ENCODE measurements around the gene MED23.

The MED23 gene

DNA sequence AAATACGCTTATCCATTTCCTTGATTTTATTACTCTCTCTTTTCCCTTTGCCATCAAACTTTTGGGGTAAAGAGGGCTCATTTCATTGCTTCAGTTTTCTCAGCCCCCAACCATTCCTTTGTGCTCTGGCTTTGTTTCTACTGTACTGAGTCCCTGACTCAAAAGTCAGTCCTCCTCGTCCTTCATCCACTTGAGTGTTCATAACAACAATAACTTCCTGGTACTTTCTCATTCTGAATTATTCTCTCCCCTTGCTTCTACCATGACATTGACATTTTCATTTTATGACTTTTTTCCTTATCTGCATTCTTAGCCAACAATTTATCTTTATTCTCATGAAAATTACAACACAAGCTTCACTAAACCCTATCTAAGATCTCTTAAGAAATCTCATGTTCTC lies 10.0 kb upstream of the MED23 start:
- no peak for DNase-seq

DNA sequence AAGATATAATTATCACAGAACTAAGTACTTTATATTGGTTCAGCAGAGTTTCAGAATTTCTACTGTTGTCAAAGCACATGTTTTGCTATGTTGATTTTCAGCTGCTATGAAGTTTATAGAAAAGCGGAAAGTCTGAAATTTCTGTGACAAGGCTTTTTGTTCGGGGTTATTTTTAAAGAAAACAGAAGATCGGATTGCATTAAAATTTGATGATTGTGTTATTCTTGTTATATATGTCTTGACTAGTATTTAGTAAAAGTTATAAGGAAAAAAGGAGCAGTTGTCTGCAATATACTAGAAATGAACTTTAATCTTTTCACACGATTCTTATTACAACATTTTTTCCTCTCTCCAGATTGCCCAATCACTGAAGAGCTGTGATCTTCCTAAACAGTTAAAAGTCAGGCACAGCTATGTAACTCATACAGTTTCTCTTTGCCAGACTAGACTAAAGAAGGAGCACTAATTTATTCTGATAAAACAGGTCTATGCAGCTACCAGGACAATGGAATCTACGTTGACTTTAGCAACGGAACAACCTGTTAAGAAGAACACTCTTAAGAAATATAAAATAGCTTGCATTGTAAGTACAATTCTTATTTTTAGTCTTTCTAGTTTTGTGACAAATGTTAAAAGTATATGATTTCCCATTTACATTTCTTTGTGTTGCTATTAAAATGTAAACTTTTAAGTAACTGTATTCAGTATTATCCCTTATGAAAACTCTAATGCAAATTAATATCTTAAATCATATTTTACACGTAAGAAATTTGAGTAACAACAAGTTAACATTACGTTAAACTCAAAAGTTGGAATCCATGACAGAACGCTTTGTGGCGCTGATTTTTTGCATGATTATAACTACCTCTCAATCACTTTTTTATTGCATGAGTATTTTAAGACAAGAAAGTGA lies 9.1 kb upstream of the MED23 start, which contains the start of gene ENPP3:
ENPP3 (plus strand) TSS at position 423 of the 913 bp plus-strand sequence; CDS start at position 506, 83 bp downstream.
- DNase-seq = no peak

DNA sequence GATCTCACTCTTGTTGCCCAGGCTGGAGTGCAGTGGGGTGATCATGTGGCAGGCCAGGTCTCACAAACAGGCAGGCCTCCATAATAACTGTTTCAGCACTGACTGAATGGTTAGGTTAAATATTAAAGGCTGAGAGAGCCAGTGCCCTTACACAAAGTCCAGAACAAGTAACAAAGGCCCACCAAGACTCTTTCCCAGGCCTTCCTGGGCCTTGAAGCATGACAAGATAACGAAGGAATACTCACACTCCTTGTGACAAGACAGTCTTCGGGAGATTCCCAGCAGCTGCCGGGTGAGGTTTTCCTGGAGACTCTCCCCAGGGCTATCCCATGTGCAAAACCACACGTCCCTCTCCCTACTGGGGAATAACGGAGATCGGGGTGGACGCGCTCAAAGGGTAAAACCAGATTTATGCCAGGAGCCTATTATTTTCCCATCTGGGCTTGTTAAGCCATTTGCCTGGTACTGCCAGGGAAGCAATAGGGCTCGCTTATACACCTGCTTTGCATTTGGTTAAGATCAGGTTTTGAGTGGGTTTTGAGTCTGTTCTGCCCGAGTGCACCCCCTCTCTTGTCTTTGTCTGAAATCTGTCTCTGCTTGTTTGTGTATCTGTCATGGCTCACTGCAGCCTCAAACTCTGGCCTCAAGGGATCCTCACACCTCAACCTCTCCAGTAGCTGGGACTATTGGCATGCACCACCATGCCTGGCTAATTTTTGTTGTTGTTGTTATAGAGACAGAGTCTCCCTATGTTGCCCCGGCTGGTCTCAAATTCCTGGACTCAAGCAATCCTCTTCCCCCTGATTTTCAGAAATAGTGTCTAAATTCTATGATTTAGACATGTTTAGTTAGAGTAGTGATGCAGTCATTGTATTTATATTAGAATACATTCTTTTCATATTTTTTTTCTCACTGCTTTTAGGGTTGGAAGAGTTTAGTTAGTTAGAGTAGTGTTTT lies 7.6 kb upstream of the MED23 start:
- DNase-seq = no peak

DNA sequence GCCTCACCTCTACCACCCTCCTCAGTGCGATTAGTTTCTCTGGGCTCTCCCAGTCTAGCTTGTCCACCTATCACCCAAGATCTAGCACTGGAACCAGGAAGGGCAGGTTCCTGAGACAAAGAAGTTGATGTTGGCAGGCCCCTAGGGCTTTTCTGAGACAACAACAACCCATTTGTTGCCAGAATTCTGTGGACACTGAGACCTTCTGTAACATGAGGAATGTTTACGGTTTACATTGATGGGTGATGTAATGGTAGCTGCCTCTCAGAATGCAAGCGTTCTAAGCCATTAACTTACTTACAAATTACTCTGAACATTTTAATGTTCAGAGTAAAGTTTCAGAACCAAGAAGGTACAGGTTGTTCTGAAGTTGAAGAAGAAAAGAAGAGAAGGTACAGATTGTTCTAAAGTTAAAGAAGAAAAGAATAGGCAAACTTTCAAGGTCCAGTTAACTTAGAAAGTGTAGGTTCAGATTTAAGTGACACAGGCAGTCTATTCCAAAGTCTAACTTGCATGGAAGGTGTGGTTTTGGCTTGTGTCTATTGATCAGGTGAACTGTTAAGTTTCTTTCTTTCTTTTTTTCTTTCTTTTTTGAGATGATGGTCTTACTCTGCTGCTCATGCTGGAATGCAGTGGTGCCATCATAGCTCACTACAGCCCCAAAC lies 3.7 kb upstream of the MED23 start:
- no peak for DNase-seq

DNA sequence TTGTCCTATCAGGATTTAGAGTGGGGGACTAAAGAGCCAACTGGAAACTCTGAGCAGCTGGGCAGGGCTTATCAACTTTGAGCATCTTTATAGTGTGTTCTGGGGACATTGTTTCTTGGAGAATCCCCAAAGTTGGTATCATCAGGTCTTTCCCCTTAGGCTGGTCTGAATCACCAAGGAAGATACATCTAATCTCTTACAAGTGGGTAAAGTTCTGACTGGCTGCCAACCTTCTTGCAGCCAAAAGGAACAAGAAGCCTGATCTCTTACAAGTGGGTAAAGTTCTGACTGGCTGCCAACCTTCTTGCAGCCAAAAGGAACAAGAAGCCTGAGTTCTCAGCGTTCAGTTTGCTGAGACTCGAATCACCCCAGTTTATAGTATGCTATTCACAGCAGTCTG lies 1.6 kb upstream of the MED23 start:
- DNase-seq = no peak

GRCh38 chr6:131628726-131629125 lies 684 bp upstream of the MED23 start:
- DNase-seq = no peak

GRCh38 chr6:131615275-131615674 lies 12.8 kb downstream of the MED23 start:
- no peak for DNase-seq

- no peak for DNase-seq
Measured at GRCh38 chr6:131613296-131613925, 14.6 kb downstream of the MED23 start.

GRCh38 chr6:131602781-131603312 lies 25.2 kb downstream of the MED23 start:
- no peak for DNase-seq

DNA sequence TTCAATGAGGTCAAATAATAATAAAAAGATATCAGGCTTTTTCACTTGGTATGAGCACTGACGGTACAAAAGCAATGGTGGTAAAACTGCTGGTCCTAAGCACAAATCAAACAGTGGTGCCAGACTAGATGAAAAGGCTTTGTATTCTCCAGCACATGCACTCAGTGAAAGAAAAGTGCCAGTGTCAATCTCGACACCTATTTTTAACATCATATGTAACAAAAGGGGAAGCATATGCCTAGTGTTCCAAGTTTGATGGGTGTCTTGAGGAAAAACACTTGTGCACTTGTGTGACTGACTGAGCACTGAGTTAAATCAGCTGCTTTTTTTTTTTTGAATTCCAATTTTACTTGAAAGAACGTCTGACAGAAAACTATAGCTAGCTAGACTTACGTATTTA lies 27.3 kb downstream of the MED23 start:
- DNase-seq = no peak

DNA sequence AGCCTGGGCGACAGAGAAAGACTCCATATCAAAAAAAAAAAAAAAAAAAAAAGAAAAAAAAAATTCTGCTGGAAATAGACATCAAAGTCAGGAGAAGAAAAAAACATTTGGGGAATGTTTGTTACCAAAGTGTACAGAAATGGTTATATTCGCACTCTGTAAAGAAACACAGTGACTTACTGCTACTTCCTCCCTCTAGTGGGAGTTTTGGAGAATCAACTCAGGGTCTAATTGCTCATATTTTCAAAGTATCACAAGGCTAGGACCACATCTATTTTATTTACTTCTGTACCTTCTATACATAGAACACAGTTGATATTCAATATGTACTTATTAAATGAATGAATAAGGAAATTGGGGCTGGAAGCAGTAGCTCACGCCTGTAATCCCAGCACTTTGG lies 30.6 kb downstream of the MED23 start:
- DNase-seq = no peak

DNA sequence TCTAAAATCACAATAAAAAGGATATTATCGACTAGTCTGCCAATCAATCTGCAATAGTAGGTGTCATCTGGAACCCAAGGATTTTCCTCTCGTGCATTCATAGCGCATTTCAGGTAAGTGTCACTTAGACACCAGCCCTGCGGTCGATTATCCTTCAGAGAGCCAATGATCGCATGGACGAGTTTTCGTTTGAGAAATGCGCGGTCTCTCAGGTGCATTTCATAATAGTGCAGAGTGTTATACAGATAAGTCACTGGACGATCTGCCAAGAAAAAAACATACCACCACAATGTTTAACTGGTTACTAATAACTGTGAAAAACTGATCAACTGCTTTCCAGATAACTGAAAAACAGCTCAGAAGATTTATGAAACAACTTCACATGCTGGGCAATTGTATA lies 34.0 kb downstream of the MED23 start:
- no peak for DNase-seq

- DNase-seq = no peak
Measured at GRCh38 chr6:131592935-131593334, 35.1 kb downstream of the MED23 start.

GRCh38 chr6:131588643-131589042 lies 39.4 kb downstream of the MED23 start:
- no peak for DNase-seq

DNA sequence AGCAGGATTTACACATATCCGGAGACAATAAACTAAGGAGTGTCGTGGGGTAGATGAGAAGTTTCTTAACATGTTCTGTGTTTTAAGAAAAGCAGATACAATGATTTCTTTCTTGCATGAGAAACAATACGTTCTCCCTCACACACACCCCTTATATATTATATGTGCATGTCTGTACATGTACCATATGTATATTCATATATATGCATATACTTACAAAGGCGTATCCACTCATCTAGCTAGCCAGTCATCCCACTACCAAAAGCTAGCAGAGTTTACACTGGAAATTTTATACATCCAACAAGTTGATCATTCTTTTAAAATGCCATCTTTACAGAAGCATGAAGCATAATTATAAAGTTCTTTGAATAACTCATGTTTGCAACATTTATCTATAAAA lies 40.1 kb downstream of the MED23 start:
- no peak for DNase-seq

GRCh38 chr6:131586543-131586942 lies 41.5 kb downstream of the MED23 start:
- DNase-seq = no peak

DNA sequence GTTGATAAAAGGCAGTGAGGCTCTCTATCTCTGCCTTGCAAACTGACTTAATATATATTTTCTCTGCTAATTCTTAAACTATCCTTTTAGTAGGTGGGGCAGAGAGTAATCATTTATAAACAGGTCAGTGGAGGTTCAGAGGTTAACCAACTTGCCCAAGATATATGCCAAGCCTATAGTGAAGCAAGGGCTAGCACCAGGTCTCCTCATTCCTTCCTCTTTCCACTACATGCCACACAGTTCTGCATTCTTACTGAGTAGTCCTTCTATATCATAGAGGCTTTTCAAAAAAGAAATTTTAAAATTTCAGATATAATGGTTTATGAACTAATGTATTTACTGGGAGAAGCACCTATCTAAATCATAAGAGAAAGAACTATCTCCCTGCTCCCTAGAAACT lies 46.5 kb downstream of the MED23 start:
- no peak for DNase-seq

DNA sequence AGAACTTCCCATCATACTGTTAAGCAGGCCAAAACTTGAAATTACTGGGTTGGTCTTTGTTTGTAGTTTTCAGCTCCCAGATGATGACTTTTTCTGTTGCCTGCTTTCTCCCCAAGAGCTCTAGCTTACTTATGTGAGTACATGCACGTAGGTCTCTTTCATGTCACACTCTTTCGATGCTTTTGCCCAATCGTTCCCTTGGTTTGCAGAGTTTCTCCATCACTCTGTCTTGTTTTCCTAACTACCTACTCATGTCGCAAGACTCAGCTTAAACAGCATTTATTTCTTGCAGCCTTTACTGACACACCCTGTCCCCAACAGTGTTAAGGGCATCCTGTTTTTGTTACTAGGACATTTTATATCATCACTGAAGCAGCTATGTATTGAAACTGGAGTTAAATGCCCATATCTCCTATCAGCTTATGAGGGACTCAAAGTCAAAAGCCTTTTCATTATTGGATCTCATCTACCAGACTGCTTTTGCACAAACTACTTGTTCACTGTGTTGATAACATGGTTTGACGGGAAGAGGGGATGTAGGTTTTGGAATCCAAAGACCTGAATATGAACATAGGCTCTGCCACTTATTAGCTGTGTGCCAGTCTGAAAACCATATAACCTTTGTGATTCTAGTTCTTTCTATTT lies 52.1 kb downstream of the MED23 start:
- DNase-seq = no peak

GRCh38 chr6:131574686-131575085 lies 53.4 kb downstream of the MED23 start:
- no peak for DNase-seq

- DNase-seq = no peak
Measured at GRCh38 chr6:131574133-131574532, 53.9 kb downstream of the MED23 start.

- DNase-seq = no peak
Measured at GRCh38 chr6:131572686-131573415, 55.2 kb downstream of the MED23 start, which contains the start of gene ARG1. Gene ARG1 (plus strand): TSS chr6:131573226. CDS start chr6:131573283, 57 bp downstream.
